ENCODE results near the gene TRPM3. TPM values are rescaled to one million over a fixed set of nuclear protein-coding genes. Genes with fewer than 3 reads are reported as not detected.

The TRPM3 gene
- total RNA-seq, 1 donor from 2014 or later, result not detected

DNA sequence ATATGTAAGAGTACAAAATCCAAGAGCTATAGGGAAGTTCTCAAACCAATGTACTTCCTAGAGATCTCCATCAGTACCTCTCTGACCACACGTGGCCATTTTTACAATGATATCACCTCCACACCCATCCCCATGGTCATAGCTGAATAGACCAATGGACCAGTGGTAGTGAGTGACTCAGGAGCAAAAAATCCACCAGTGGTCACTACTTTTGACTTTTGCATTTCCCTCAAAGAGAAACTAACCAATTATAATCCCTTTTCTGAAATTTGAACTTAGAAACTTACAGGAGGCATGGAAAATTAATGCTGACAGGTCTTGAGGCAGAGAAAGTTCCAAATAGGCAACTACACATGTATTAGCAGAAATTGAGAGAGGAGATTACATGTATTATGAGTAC is 238.4 kb downstream of the TRPM3 start:
- no peak for ATAC-seq

DNA sequence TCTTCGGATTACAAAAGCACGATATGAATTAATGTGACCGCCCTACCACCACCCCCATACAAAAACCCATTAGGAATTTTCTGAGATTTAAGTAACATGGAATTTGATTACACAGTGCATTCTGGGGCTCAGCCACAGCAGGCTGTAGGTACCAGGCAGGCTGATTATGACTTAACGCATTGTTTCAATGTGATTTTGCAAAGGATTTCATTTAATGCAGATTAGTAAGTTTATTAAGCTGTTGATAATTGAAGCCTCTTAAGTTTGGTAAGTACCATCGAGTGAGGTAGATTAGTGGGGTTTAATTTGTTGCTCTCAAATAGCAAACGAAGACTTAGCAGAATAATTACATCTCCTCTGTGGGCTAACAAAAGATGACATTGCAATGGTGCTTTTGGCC is 240.1 kb downstream of the TRPM3 start:
- ATAC-seq, result no peak

DNA sequence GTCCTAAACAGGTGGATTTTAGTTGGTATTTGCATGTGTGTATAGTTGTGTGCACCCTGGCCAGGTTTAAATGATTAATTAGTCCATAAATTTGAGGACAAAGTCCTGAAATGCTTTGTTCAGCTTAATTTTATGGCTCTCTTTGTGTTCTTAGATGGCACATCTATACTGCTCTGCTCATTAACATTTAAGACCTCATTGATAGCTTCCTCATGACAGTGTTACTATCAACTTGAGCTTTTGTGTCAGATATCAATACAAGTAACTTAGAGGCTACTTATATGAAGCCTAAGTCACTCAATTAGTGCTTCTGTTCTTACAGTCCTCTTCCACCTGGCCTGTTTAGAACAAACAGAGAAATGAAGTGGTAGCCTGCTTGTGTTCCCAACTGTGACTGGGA is 240.9 kb downstream of the TRPM3 start:
- no peak for ATAC-seq

DNA sequence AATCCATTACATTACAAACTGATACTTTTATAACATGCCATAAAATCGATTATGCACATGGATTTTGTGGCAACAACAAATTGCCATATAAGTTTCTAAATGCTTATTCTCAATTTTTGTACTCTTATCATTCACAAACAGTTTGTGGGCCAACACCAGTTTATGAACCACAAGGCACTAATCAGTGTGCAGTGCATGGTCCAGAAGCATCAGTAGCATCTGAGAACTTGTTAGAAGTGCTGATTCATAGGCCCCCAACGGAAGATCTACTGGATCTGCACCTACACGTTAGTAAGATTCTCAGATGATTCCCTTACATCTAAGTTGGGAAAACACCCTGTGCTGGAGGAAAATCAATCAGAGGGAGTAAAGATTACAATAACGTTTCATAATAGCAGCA is 242.8 kb downstream of the TRPM3 start:
- ATAC-seq, result no peak

DNA sequence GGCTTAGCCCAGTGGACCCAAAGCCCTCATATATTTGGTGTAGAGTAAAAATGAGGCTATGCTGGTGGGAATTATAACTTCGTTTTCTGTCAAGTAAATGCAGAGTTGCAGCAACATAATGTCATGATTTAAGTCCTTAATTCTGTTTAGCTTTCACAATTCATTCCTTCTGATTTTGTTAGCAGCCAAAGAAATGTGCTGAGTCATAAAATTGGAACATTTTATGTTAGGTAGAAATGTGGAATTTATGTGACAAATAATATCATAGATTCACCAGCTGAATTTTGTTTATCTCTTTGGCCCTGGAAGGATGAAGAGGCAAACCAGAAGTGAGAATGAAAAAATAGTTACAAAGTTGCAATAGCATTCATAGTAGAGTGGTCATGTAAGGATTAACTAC is 247.0 kb downstream of the TRPM3 start:
- ATAC-seq, result no peak

DNA sequence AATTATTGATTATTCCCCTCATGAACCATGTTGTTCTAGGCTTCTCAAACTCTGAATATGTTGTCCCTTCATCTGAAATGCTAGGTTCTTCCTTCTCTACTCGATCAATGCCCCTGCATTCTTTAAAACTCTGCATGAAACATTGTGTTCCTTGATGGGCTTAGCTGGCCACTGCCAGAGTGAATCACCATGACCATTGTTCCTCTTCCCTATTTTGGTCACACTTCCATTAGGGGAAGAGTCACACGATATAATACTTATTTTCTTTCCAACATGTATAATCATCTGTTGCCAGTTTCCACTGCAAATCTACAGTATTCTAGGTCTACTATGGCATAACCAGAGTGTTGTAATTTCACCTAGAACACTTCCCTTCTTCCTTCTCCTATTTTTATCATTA is 247.9 kb downstream of the TRPM3 start:
- ATAC-seq, result no peak

DNA sequence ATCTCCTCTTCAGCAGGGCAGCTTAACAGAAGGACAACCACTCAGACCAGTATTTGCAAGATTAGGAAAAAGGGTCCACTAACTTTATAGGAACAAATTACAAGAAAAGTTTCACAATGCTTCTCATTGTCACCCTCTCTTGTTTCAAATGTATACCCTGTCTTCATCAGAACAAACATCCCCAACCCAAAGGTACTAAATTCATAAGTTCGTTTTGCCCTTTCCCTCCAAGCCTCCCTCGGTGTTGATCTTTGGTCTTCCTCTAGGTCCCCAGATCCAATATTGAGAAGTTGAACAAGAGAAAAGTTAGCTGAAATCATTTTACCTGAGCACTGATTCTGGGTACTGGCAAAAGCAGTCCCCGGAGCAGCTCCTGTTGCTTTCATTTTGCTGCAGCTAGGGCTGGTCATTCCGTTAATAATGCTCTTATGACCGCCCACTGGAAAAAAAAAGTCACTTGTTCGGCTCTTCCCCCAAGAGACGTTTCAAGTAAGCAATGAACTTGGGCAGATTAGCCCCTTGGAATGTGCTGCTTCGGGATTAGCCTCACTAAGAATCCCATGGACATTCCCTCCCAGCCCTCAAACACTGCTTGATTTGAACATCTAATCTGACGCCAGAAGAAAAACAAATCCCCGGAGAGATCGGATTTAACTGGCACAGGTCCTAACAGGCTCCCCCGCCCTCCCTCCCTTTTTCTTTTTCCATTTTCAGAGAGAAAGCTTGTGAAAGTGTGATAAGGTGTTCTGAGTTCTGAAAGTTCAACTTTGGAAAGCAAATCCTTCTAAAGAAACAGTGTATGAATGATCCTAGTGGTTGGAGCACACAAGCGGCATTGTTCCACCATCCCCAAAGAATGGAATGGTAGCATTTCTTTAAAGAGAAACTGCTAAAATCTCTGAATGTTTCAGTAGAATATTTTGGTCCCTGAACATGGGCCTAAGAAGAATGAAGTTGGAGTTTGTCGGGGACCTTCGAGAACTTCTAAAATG is 252.5 kb downstream of the TRPM3 start:
- ATAC-seq, result no peak

DNA sequence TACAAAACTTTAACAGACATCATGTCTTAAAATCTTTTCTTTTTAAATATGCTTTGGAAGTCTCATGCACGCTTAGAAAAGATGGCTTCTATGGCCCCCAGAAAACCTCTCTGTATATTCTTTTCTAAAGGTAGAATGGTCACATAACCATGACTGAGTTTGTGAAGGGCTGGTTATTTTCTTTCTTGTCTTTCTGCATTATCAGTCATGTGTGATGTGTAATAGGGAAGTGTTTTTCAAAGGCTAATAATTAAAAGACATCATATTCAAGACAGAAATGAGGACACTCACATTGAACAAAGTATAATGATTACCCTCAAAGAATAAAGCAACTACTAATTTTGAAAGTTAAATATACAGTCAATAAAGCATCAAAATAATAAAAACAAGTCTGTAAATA is 253.4 kb downstream of the TRPM3 start:
- ATAC-seq, result no peak

DNA sequence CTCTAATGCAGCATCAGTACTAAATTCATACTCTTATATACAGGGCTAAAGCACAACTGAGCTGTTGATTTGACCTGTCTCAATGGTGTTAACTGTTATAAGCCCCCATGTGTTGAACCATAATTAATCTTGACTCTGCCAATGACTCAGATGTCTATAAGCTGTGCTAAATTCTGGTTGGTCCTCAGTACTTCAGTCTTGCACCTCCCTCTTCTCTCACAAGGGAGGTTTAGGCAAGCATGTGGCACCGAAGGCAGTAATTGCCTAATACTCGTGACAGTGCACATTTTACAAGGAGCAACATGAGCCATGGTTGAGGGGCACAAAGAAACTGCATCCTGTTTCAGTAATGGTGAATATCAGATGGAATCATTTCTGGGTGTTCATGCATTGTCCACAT is 255.9 kb downstream of the TRPM3 start:
- ATAC-seq, result no peak

DNA sequence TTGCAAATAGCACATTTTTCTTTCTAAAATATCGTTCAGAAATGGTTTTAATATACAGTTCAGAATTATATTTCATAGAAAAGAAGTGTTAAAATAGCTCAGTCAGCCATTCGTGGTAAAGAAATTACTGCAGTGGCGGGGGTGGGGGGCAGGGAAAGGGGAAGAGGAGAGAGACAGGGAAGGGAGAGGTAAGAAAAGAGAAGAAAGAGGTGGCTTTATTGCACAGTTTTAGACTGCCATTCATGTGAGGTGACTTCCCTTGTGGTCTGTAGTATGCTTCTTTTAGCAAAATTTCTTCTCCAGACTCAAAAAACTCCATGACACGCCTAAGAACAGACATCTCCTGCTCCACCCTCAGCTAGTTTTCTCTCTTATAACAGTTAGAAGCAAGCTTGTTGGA is 259.6 kb downstream of the TRPM3 start:
- no peak for ATAC-seq

DNA sequence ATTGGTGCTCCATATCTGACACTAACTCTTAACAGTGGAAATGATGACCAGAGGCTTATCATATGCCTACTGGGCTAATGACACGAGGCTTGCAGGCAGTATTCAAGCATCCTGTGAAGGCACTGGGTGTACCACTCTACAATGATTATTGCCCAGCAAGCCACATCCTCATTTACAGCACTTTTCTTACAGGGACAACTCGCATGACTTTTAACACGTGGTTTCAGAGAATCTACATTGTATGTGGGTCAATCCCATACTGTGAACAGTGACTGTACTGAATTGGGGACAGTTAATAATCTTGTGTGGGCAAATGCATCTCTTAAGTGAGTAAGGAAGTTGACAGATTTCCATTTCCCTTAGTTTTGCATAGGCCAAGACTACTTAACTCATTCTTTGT is 260.0 kb downstream of the TRPM3 start:
- no peak for ATAC-seq

DNA sequence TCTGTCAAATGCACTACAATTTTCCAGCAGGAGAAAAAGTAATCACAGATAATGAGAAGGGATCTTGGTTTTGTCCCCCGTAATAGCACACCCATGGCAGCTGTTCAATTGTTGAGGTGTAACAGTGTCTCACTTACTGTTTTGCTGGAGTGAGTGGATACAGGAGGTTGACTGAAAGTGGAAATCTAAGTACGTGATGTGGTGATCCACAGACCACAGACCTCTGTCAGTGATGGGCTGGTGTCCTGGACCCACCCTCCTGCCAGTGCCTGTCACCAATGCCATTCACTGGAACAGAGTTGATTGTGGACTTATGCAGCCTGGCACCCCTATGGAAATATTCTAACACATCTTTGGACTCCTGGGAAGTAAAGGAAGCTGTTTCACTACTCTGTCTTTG is 261.7 kb downstream of the TRPM3 start:
- no peak for ATAC-seq

DNA sequence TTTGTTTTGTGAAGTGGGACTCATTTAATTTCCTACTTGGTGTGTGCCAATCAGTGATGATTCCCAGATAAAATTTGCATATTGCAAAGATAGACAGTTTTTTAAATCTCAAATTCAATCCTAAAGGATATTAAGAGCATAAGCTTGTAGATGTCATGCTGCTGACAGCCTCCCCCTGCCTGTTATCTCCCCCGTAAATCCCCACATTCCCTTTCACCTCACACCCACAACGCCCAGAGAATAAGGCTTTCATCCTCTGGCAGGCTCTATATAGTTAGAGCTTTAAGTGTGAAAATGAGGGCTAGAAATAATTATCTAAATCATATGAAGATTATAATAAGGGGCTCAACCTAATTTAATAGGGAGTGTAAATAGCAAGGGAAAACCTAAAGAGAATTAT is 265.0 kb downstream of the TRPM3 start:
- ATAC-seq, result no peak

DNA sequence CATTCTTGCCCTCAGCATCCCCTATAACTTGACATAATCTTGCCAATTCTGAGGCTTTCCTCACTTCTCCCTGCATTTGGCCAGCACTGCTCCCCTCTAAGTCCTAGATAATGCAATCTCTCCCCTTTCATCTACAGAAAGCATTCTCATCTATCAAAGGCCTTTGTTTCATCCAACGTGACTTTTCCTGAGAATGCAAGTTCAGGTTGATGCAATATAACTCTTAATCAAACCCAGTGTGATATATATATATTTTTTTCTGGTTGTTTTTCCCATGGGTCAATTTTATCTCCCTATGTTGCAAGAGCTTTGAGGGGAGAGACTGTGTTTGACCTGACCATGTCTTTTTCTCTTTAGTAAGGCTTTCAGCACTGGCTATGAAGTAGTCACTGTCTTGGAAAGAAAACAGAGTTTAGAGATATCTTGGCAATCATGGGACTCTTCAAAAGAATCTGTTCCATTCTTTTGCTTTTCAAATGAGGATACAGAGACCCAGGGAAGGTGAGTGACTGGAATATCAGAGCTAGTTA is 268.6 kb downstream of the TRPM3 start:
- no peak for ATAC-seq

DNA sequence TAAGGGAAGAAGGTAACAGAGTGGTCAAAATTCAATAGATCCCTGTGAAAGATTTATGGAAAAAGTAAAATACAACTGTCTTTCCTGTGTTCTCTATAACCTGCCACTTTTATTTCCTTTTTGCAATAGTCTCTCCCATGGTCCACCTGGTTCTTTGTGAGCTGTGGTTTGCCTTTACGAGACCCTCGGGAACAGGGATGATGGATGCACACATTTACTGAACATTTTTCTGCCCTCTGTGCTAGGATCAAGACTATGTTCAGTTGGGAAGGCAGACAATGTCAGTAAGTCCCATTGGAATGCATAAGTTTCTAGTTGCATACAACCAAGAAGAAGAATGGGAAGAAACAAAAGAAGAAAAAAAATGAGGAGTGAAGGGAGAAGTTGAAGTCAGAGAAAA is 281.2 kb downstream of the TRPM3 start:
- no peak for ATAC-seq

DNA sequence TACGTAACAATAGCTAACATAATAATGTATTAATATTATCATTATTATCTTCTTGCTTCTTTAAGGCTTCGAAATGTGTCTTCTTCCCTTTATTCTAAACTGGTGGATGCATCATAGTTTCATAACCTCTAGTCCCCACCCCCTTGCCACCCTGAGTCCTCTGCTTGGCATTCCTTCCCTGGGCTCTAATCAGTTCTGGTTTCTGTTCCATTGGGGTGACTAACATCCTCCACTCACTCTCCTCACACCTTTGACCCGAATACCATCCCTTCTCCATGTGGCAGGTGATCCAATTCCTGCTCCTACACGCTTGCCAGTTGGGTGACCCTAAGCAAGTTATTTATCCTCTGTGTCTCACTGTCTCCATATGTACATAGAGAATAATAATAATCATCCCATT is 286.1 kb downstream of the TRPM3 start:
- ATAC-seq, result no peak

DNA sequence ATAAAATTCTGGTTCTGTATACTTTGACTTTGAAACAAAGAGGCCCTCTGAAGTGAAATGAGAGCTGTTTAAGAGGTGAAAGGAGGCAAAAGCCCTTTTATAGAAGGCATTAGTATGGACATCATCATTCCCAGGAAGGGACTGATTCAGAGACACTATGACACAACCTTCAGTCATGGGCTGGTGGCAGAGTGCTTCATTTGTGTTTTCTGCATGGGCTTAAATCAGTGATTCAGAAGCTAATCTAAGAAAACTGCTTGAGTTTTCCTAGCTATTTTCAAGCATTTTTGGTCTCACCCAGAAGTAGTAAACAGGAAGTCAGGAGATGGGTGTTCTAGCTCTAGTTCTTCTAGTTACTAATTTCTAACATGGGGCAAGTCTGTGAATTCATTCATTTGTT is 288.9 kb downstream of the TRPM3 start:
- ATAC-seq, result no peak

DNA sequence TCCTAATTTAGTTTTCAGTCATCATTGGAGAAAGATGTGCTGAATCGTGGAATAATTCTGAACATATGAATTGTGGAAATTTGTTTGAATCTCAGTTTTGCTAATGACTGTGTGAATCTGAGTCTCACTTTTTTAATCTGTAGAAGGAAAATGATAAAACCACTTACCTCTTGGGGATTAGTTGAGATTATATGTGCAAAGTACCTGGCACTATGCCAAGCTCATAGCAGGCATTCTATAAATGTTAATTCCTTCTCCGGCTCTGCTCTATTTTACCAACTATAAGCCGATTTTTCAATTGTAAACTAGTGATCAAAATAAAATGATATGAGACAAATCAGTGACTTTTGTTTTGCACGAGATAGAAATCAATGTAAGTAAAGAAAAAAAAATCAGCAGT is 290.8 kb downstream of the TRPM3 start:
- ATAC-seq, result no peak

DNA sequence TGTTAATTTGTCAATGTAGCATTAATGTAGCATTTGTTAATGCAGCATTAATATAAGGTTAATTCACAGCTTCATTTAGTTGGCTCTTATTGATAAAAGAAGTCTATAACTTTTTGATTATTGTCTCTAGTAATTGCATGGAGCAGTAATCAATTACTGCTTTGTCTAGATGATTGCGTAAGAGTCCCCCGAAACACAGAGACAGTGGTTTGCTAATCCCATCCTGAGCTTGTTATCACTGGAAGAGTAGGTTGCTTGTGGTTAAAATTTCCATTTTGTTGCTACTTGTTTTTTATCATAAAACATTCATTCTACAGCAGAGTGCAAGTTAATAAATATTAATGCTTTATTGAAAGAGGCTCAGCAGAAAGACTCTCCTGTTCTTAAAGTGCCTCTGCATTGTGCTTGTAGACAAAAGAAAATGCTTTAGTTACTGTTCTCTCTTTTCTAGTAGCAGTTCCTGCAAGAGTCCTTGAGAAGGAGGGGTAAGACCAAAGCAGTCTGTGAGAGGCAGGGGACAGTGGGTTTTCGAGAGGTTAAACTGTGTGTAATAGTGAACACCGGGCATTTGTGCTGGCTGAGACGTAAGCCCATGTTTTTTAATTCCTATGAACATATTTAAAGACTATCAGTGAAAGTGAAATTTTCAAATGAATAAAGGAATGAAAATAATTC is 291.7 kb downstream of the TRPM3 start:
- ATAC-seq, result no peak

DNA sequence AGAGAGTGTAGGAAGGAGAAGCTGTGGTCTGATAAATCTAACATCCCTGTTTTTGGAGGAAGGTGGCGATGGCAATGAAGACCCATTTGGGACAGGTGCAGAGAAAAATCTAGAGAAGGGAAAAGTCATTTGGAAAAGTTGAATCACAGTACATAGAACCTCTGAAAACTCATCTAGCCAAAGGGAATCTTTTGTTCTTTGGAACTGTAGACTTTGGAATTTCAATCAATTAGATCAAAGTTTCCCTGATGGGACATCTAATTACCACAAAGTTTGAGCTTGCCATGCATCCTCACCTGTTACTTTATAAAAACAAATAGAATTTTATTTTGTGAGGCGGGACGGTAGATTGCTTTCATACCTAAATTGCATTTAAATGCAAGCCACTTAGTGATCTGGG is 294.9 kb downstream of the TRPM3 start:
- ATAC-seq, result no peak

DNA sequence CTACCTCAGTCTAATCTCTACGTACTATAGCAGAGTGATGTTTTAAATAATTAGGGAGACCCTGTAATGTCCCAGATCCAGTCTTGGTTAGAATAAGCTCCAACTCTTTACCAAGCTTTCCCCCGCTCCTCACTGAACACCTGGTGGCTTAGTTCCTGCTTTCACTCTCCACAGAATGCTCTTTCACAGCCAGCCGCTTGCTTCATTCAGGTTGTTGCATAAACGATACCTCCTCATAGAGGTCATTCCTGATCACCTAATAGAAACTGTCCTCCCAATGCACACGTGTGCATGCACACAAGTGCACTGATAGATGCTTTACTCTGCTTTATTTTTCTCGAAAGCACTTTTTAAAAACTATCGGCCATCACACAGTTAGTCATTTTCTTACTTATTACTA is 298.1 kb downstream of the TRPM3 start:
- ATAC-seq, result no peak

DNA sequence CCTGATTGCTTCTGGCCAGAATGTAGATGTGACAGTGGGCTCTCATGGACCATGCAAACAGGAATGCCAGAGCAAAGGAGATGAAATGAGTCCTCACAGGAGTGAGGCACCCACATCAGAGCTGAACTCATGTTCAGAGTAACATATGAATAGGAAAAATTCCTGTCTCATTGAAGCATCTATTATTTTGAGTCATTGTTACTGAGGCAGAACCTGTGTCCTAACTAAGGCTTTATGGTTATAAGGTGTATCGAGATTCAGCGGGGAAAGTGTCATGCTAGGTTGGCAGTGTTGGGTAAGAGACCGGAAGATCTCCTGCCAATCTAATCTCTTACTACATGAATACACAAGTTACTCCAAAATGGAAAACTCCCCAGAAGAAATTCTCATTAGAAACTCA is 304.1 kb downstream of the TRPM3 start:
- no peak for ATAC-seq

DNA sequence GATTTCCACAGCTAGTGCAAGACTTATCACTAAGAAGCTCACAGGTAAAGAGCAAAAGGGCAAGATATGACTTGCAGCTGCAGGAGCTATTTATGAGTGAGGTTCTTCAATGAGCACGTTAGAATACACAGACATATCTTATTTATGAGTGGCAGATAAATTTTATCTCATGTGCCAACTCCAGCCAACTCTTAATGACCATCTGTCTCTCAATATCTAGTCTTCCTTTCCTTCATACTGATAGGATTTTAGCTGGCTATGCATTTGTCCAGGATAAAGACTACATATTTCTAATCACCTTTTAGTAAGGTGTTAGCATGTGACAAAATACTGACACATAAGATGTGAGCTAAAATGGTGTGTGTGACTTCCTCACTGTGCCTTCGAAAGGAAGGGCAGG is 304.5 kb downstream of the TRPM3 start:
- no peak for ATAC-seq

DNA sequence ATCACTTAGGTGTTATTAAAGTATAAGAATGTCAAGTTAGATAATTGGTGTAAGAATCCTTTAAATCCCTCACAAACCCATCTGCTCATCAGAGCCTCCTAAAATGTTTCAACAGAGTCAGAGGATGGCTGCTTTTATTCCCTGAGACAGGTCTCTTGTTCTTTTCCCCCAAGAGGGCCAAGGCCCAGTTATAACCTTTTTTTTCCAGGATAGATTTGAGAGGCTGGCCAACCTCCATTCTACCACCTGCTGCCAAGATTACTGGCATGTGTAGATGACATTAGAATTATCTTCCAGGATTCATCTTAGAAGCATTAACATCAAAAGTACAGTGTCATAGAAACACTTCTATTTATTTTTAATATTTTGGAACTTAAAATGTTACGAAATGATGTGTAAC is 305.1 kb downstream of the TRPM3 start:
- no peak for ATAC-seq

Measured in esophagus mucosa (tissue), 1 donor.